HUES6 (cell line): ENCODE data around the gene MLST8.

Source experiments
- H3K27ac ChIP-seq: 2 replicates; pipeline ENCODE4 v1.7.0; 2013; ENCODE audit warnings: low read depth, mild to moderate bottlenecking, low read length, inconsistent platforms
- H3K27me3 ChIP-seq: 2 replicates; pipeline ENCODE4 v1.6.1; 2013; ENCODE audit warnings: low read length; ENCODE audit not compliant: control insufficient read depth, insufficient read depth
- H3K36me3 ChIP-seq: 2 replicates; pipeline ENCODE4 v1.6.1; 2013; ENCODE audit warnings: low read length; ENCODE audit not compliant: control insufficient read depth, insufficient read depth
- H3K4me1 ChIP-seq: 2 replicates; pipeline ENCODE4 v1.6.1; 2013; ENCODE audit warnings: low read length; ENCODE audit not compliant: control insufficient read depth, insufficient read depth
- H3K4me3 ChIP-seq: 2 replicates; pipeline ENCODE4 v1.5.1; 2013; ENCODE audit warnings: low read depth, low read length
- H3K9ac ChIP-seq: one replicate; pipeline ENCODE4 v1.6.1; 2013; ENCODE audit warnings: mild to moderate bottlenecking, low read length
- H3K9me3 ChIP-seq: 2 replicates; pipeline ENCODE4 v1.6.1; 2013; ENCODE audit warnings: low read depth, low read length; ENCODE audit not compliant: control insufficient read depth, insufficient read depth

Gene MLST8

DNA sequence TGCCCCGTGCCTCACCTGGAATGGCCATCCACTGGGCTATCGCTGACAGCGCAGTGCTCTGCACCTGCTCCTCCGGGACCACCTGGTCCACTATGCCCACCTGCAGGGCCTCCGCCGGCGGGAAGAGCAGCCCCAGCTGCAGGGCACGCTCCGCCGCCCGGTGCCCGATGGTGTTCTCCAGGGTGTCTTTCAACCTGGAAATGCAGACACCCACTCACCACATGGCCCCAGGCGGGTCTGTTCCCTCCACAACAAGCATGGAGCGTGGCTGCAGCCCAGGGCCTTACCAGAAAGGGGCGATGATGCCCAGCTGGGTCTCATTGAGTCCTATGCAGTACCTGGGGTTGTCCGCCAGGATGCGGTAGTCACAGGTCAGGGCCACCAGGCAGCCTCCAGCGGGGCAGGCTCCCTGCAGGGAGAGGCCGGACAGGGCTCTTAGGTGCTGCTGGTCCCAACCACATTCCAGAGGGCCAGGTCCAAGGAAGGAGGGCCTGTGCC is 37.8 kb downstream of the MLST8 start:
- Histone ChIP-seq H3K4me3 (no peak overlapping the region), H3K9me3 (no peaks in the 10 kb centered on the region), H3K4me1 (0 out of 2 replicates have a peak, but pooled peaks cover 5% of the 10 kb centered on the region), H3K27ac (no peak overlapping the region), H3K36me3 (peaks cover 52% of the 10 kb centered on the region), H3K27me3 (peaks cover 3% of the 10 kb centered on the region; the same call in 1 of the 2 replicates), H3K9ac (no peak overlapping the region)

DNA sequence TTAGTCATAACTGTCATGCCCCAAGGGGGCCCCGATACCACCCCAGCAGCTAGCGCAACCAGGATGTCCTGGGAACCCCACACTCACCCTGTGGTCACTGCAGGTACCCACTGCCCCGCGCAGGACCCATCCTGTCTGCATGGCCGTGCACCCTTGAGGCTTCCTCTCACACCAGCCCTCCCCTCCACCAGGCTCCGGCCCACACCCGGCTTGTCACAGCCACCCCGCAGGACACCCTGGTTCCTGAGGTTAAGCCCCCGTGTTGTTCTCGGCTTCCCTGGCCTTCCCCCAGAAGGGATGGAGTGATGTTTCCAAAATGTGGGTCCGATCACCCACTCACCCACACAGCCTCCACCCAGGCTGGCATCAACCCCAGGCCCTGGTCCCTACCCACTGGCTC is 38.5 kb downstream of the MLST8 start:
- Histone ChIP-seq H3K9ac (no peak overlapping the region), H3K4me1 (0 out of 2 replicates have a peak, but pooled peaks cover 2% of the 10 kb centered on the region), H3K4me3 (no peak overlapping the region), H3K9me3 (no peaks in the 10 kb centered on the region), H3K27ac (no peak overlapping the region), H3K27me3 (no peaks in the 10 kb centered on the region), H3K36me3 (peaks cover 57% of the 10 kb centered on the region)

DNA sequence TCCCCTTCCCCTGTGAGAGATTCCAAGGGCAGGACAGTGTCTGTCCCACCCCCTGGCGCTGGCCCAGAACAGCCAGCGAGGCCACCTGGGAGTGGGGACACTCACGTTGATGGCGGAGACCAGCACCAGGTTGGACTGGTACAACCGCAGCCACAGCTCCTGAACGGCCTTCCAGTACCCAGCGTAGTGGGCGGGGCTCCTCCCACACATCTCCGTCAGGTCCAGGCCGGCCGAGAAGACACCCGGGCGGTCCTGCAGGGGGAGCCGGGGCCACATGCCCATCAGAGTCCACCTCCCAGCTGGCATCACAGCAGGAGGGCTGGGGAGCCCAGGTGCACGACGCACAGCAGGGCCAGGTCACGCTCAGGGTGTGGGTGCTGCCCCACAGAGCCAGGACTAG is 39.0 kb downstream of the MLST8 start:
- no peaks in the 10 kb centered on the region for H3K9me3 ChIP-seq
- H3K4me3 ChIP-seq = no peak overlapping the region
- H3K9ac ChIP-seq = no peak overlapping the region
- H3K27ac ChIP-seq = no peak overlapping the region
- H3K36me3 ChIP-seq = peaks cover 59% of the 10 kb centered on the region
- H3K4me1 ChIP-seq = no peaks in the 10 kb centered on the region
- H3K27me3 ChIP-seq = no peaks in the 10 kb centered on the region

DNA sequence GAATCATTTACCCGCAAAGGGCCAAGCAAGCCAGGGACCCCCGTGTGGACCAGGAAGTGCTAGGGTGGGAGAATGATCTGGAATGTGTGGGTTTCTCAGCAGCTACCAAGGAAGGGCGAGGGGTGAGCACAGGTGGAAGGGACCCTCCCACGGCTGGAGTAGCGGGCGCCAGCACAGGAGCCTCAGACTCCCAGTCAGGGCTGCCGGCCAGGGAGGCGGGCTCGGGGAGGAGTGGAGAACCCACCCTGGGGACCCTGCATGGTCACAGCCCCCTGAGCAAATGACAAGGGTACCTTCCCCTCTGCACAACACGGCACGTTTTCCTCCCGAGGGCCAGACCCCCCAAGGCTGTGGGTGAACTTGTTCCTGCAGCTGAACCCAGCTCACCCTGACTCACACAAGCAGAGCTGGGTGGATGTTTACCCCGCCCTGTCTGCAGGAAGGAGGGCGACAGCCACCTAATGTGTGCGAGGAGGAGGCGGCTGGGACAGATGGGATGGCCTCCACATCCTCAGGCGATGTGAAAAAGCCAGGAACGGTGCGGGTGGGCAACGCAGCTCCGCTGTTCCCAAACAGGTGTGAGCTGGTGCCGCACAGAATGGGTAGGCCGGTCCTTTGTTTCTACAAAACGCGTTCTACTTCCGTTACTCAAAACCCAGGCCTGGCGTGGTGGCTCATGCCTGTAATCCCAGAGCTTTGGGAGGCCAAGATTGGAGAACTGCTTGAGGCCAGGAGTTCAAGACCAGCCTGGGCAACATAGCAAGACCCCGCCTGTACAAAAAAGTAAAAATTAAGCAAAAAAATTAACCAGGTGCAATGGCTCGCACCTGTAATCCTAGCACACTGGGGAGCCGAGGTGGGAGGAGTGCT is 39.9 kb downstream of the MLST8 start:
- Histone ChIP-seq H3K27ac (no peak overlapping the region), H3K9ac (no peak overlapping the region), H3K36me3 (peaks cover 59% of the 10 kb centered on the region), H3K4me3 (no peak overlapping the region), H3K27me3 (no peaks in the 10 kb centered on the region), H3K4me1 (no peaks in the 10 kb centered on the region), H3K9me3 (no peaks in the 10 kb centered on the region)

DNA sequence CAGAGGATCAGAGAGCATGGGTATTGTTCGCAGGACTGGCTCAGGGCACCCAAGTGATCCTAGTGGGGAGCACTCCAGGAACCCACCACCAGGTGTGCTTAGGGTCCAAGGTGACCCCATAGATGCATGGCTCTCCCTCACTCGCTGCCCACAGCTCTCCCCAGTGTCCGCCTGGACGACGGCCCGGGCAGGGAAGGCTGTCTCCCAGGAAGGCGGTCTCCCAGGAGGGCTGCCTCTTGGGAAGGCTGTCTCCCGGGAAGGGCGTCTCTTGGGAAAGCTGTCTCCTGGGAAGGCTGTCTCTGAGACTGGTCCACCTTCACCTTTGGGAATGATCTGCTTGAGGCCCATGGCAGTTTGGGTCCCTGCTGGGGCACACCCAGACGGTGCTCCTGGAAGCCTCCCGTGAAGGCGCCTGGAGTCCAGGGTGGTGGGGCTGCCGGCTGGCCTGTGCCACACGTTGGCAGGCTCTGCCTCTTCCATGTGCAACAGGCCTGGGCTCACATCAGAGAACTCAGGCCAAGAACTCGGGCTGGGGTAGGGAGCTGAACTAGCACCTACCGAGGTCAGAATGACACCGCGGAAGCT is 41.1 kb downstream of the MLST8 start:
- no peak overlapping the region for H3K9ac ChIP-seq
- no peak overlapping the region for H3K27ac ChIP-seq
- H3K27me3 ChIP-seq = no peaks in the 10 kb centered on the region
- no peaks in the 10 kb centered on the region for H3K9me3 ChIP-seq
- no peaks in the 10 kb centered on the region for H3K4me1 ChIP-seq
- H3K4me3 ChIP-seq = no peak overlapping the region
- H3K36me3 ChIP-seq = peaks cover 59% of the 10 kb centered on the region

DNA sequence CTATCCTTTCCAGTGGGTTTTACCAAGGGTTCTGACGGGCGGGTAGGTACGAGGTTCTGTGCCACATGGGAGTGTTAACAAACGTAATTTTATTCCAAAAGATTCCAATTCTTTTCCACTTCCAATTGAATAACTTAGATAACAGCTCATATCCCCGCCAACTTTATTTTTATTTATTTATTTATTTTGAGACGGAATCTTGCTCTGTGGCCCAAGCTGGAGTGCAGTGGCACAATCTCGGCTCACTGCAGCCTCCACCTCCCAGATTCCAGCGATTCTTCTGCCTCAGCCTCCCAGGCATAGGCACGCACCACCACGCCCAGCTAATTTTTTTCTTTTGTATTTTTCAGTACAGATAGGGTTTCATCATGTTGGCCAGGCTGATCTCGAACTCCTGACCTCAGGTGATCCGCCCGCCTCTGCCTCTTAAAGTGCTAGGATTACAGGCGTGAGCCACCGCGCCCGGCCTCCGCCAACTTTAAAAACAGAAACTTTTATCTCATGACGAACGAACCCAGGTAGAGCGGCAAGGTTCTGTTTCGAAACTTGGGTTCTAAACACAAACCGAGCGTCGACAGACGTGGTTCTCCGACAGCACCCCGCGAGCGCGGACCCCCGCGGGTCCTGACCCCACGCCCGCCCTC is 45.5 kb downstream of the MLST8 start:
- Histone ChIP-seq H3K4me3 (peak overlapping the region; percentile 74), H3K4me1 (peaks cover 10% of the 10 kb centered on the region; the same call in 1 of the 2 replicates), H3K27ac (peak overlapping the region; percentile 64; the same call in 1 of the 2 replicates), H3K9ac (peak overlapping the region; percentile 67), H3K9me3 (no peaks in the 10 kb centered on the region), H3K27me3 (no peaks in the 10 kb centered on the region), H3K36me3 (peaks cover 57% of the 10 kb centered on the region)

DNA sequence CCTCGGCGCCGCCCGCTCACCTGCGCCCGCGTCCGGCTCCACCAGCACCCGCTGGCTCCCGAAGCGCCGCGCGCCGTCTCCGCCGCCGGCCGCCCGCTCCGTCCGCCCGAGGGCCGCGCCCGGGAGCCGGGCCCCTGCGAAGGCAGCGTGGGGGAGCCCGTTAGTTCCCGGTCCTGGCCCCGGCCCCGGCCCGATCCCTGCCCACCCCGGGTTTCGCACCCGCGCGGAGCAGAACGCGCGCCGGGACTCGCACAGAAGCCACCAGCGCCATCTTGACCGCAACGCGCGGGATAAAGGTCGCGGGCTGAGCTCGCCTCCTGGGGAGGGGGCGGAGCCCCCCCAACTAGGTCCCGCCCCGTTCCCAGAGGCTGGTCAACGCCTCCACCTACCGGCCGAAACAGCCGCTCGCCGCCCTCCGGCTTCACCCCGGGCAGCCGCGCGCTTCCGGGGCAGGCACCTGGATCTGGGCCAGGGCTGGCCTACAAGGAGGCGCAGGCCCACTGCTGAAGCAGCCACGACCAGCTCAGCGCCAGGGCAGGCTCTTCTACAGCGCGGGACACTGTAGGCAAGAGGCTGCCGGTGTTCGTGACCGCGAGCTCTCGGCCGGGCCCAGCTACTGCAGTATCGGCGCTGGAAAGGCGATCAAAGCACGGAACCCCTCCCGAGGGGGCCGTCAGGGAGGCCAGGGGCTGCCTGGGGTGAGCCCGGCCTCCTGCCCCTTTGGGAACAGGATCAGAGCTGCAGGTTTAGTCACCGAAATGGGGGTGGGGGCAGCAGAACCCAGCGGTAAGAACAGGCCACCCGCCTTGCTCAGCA is 46.2 kb downstream of the MLST8 start, which contains the start of gene ECI1:
Gene ECI1 (minus strand): TSS at position 292 of the 816 bp plus-strand sequence. CDS start 21 bp downstream, at position 271.
- Histone ChIP-seq H3K27ac (peak within 1 kb of the TSS; percentile 75), H3K4me1 (peaks cover 10% of the 10 kb centered on the region; the same call in 1 of the 2 replicates), H3K9me3 (no peaks in the 10 kb centered on the region), H3K9ac (peak within 1 kb of the TSS; percentile 67), H3K4me3 (peak within 1 kb of the TSS; percentile 74), H3K27me3 (no peaks in the 10 kb centered on the region), H3K36me3 (peaks cover 57% of the 10 kb centered on the region)

DNA sequence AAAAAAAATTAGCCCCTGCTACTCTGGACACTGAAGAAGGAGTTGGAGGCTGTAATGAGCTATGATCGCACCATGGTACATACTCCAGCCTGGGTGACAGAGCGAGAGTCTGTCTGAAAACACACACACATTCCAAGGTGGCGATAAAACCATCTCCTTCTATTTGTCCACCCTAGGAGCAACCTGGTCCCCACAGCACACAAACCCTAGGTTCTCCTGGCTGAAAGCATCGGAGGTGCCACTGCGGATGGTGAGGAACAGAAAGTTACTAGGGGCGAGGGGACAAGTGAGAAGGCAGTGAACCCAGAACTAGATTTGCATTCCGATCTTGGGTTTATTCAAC is 47.5 kb downstream of the MLST8 start:
- peaks cover 66% of the 10 kb centered on the region for H3K36me3 ChIP-seq
- H3K27ac ChIP-seq = no peak overlapping the region
- H3K27me3 ChIP-seq = no peaks in the 10 kb centered on the region
- H3K9me3 ChIP-seq = no peaks in the 10 kb centered on the region
- no peak overlapping the region for H3K9ac ChIP-seq
- H3K4me3 ChIP-seq = no peak overlapping the region
- H3K4me1 ChIP-seq = peaks cover 10% of the 10 kb centered on the region; the same call in 1 of the 2 replicates

DNA sequence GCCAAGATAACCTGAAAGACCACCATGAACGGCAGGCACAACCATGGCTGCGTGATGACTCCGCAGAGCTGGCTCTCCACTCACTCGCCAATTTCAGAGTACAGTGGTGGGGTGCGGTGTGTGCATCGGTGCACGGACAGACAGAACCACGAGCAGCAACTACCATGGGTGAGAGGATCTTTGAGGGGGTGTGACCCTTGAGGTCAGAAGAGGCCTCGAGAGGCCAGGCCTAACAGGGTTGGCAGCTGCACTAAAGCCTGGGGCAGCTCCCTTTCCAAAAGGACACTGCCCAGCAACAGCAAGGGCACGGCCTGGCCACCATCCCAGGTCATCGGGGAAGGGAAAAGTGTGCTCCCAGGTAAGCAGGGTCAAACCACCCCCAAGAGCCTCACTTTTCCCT is 48.0 kb downstream of the MLST8 start:
- no peak overlapping the region for H3K4me3 ChIP-seq
- H3K4me1 ChIP-seq = peaks cover 10% of the 10 kb centered on the region; the same call in 1 of the 2 replicates
- no peaks in the 10 kb centered on the region for H3K9me3 ChIP-seq
- H3K9ac ChIP-seq = no peak overlapping the region
- no peaks in the 10 kb centered on the region for H3K27me3 ChIP-seq
- H3K27ac ChIP-seq = no peak overlapping the region
- H3K36me3 ChIP-seq = peaks cover 71% of the 10 kb centered on the region

DNA sequence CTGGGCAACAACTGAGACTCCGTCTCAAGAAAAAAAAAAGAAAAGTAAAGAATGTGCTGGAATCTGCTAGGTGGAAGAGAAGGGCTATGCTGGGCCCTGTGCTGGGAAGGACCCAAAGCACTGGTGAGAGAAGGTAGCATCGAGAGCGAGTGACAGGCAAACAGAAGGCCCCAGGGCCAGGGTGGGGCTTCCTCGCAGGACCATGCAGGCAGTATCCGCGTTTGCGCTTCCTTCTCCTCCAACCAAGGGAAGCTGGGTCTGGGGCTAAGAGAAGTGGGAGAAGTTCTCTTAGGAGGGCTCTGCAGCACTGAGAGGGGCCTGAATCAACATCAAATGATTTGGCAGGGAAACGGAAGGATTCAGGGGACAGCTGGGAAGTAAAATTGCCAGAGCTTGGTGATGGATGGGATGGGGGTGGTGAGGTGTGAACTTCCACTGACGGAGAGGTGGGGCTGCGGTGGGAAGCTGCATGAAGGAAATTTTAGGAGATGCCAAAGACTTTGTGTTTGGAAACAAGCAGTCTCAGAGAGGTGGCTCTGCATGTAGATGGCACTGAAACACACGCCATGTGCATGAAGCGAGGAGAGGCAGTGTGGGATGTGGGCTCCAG is 51.4 kb downstream of the MLST8 start:
- H3K36me3 ChIP-seq = peaks cover 95% of the 10 kb centered on the region
- no peaks in the 10 kb centered on the region for H3K9me3 ChIP-seq
- no peaks in the 10 kb centered on the region for H3K27me3 ChIP-seq
- H3K9ac ChIP-seq = no peak overlapping the region
- peaks cover 10% of the 10 kb centered on the region; the same call in 1 of the 2 replicates for H3K4me1 ChIP-seq
- no peak overlapping the region for H3K4me3 ChIP-seq
- H3K27ac ChIP-seq = no peak overlapping the region
